ENCODE measurements around the gene ZNF593. TPM values are rescaled to one million over a fixed set of nuclear protein-coding genes. Genes with fewer than 3 reads are reported as not detected.
A peak's percentile ranks its signal among the peaks of the same experiment; 100 is the strongest.

Gene ZNF593
- polyA plus RNA-seq, 1 donor (not counting 4 experiments of a cell fraction or from before 2014, with no cell fraction given) = 26.0 TPM

- no peaks in the 10 kb centered on the region for H3K79me2 ChIP-seq (ENCODE audit: control insufficient read depth, insufficient read depth, low read length)
- DNase-seq (ENCODE audit: low read depth, low spot score) (no peak), FAIRE-seq (no peak)
- H3K9me1 ChIP-seq (ENCODE audit: control insufficient read depth, extremely low read depth, insufficient read depth, low read length) = no peaks in the 10 kb centered on the region
- H4K20me1 ChIP-seq (ENCODE audit: control insufficient read depth, extremely low read depth, insufficient read depth, low read length) = no peaks in the 10 kb centered on the region
- H3K36me3 ChIP-seq (ENCODE audit: control insufficient read depth in 2 of 2, extremely low read depth in 1 of 2, insufficient read depth in 2 of 2, low read length in 2 of 2) = no peaks in the 10 kb centered on the region
- no peak overlapping the region for H3K9ac ChIP-seq (ENCODE audit: control insufficient read depth, extremely low read depth, insufficient read depth, low read length)
- dilution Hi-C loops (cut with MboI; ENCODE audit: extremely low pct_ligation_motif_present, low sequenced_read_pairs) = no loop called here
- no peak overlapping the region for H2AFZ ChIP-seq (ENCODE audit: control insufficient read depth, low read length)
- H3K4me1 ChIP-seq (ENCODE audit: control insufficient read depth, extremely low read depth, insufficient read depth, low read length) = peaks cover 10% of the 10 kb centered on the region
- peaks cover 3% of the 10 kb centered on the region for H3K27me3 ChIP-seq (ENCODE audit: control insufficient read depth, extremely low read depth, insufficient read depth, low read length)
- H3K27ac ChIP-seq (ENCODE audit: control insufficient read depth, insufficient read depth, low read length) = no peak overlapping the region
- no peaks in the 10 kb centered on the region for H3K9me3 ChIP-seq (ENCODE audit: control insufficient read depth, low read depth, low read length)
- TF ChIP-seq EZH2 (IDR thresholded peaks at IDR 0.05; ENCODE audit: low read length) (no peak), CTCF (optimal IDR thresholded peaks at IDR 0.05 in 1 of 3, IDR thresholded peaks at IDR 0.05 in 1 of 3, conservative IDR thresholded peaks at IDR 0.05 in 1 of 3; ENCODE audit: extremely low read depth in 1 of 3, insufficient read depth in 2 of 3, low read length in 3 of 3) (no peak)
- H3K4me3 ChIP-seq (ENCODE audit: control insufficient read depth in 2 of 3, extremely low read depth in 1 of 3, insufficient read depth in 2 of 3, low read depth in 1 of 3, low read length in 3 of 3) = no peak overlapping the region
- no peak overlapping the region for H3K4me2 ChIP-seq (ENCODE audit: control insufficient read depth, extremely low read depth, insufficient read depth, low read depth, low read length)
Observed at GRCh38 chr1:26200413-26200812, 30.7 kb downstream of the ZNF593 start.

- DNase-seq (ENCODE audit: low read depth, low spot score) (no peak), FAIRE-seq (no peak)
- Histone ChIP-seq H3K27me3 (ENCODE audit: control insufficient read depth, extremely low read depth, insufficient read depth, low read length) (peaks cover 3% of the 10 kb centered on the region), H3K4me1 (ENCODE audit: control insufficient read depth, extremely low read depth, insufficient read depth, low read length) (peaks cover 10% of the 10 kb centered on the region), H3K9me3 (ENCODE audit: control insufficient read depth, low read depth, low read length) (no peaks in the 10 kb centered on the region), H3K9me1 (ENCODE audit: control insufficient read depth, extremely low read depth, insufficient read depth, low read length) (no peaks in the 10 kb centered on the region), H3K9ac (ENCODE audit: control insufficient read depth, extremely low read depth, insufficient read depth, low read length) (no peak overlapping the region), H3K36me3 (ENCODE audit: control insufficient read depth in 2 of 2, extremely low read depth in 1 of 2, insufficient read depth in 2 of 2, low read length in 2 of 2) (no peaks in the 10 kb centered on the region), H4K20me1 (ENCODE audit: control insufficient read depth, extremely low read depth, insufficient read depth, low read length) (no peaks in the 10 kb centered on the region), H2AFZ (ENCODE audit: control insufficient read depth, low read length) (no peak overlapping the region), H3K27ac (ENCODE audit: control insufficient read depth, insufficient read depth, low read length) (no peak overlapping the region), H3K4me2 (ENCODE audit: control insufficient read depth, extremely low read depth, insufficient read depth, low read depth, low read length) (no peak overlapping the region), H3K79me2 (ENCODE audit: control insufficient read depth, insufficient read depth, low read length) (no peaks in the 10 kb centered on the region), H3K4me3 (ENCODE audit: control insufficient read depth in 2 of 3, extremely low read depth in 1 of 3, insufficient read depth in 2 of 3, low read depth in 1 of 3, low read length in 3 of 3) (no peak overlapping the region)
- dilution Hi-C loops (cut with MboI; ENCODE audit: extremely low pct_ligation_motif_present, low sequenced_read_pairs) = no loop called here
- TF ChIP-seq EZH2 (IDR thresholded peaks at IDR 0.05; ENCODE audit: low read length) (no peak), CTCF (optimal IDR thresholded peaks at IDR 0.05 in 1 of 3, IDR thresholded peaks at IDR 0.05 in 1 of 3, conservative IDR thresholded peaks at IDR 0.05 in 1 of 3; ENCODE audit: extremely low read depth in 1 of 3, insufficient read depth in 2 of 3, low read length in 3 of 3) (peak in 1 of 3 experiments; percentile 15)
Observed at GRCh38 chr1:26203642-26204318, 34.1 kb downstream of the ZNF593 start.

Measured in keratinocyte (primary cell).